CD4-positive, CD25-positive, alpha-beta regulatory T cell (primary cell): ENCODE data around the gene MEI4. TPM values are rescaled to one million over a fixed set of nuclear protein-coding genes. Genes with fewer than 3 reads are reported as not detected.
"Not testable (repeated sequence)": the region's sequence is repeated elsewhere in the genome, so short reads cannot be mapped to it uniquely, and the experiment has no call there.

Source experiments
- ATAC-seq, 2 donors: fragments of 150-1000 bp; cut with Tn5 transposase; one replicate each; pipeline ENCODE4 v1.10.0; 2021; ENCODE audit warnings: low read depth in 2 of 2, moderate number of reproducible peaks in 2 of 2, moderate library complexity in 1 of 2
- DNase-seq, 3 donors: peaks; one replicate each; pipeline versions ENCODE4 v3.0.0 to v3.0.0-alpha.2; 2012 to 2022; ENCODE audit warnings: mixed read lengths in 1 of 3
- H3K27ac ChIP-seq: one replicate; pipeline ENCODE4 v1.7.0; 2013; ENCODE audit warnings: mild to moderate bottlenecking, low read length; ENCODE audit not compliant: insufficient read depth, poor library complexity, severe bottlenecking
- H3K27me3 ChIP-seq: one replicate; pipeline ENCODE4 v1.7.0; 2013; ENCODE audit warnings: low read length; ENCODE audit not compliant: control insufficient read depth, insufficient read depth
- H3K36me3 ChIP-seq: one replicate; pipeline ENCODE4 v1.7.0; 2013; ENCODE audit warnings: mild to moderate bottlenecking, low read length, moderate library complexity; ENCODE audit not compliant: control insufficient read depth, insufficient read depth
- H3K4me1 ChIP-seq: 2 replicates; pipeline ENCODE4 v1.7.0; 2013; ENCODE audit warnings: mild to moderate bottlenecking, low read length; ENCODE audit not compliant: insufficient read depth, control insufficient read depth, poor library complexity, severe bottlenecking
- H3K4me3 ChIP-seq: one replicate; pipeline ENCODE4 v1.7.0; 2013; ENCODE audit warnings: low read depth, mild to moderate bottlenecking, low read length, moderate library complexity
- H3K9me3 ChIP-seq, 2 experiments: 1 replicate in 1 of 2; 2 replicates in 1 of 2; pipeline ENCODE4 v1.7.0; 2013; ENCODE audit warnings: low read length in 2 of 2, mild to moderate bottlenecking in 1 of 2, moderate library complexity in 1 of 2; ENCODE audit not compliant: control insufficient read depth in 2 of 2
- H3K27ac Mint-ChIP-seq, 3 donors: one replicate each; pipeline ENCODE4 v1.8.0; 2020 to 2022; ENCODE audit warnings: mild to moderate bottlenecking in 3 of 3, mixed read lengths in 3 of 3, moderate library complexity in 2 of 3
- H3K27me3 Mint-ChIP-seq: one replicate; pipeline ENCODE4 v1.8.0; 2022; ENCODE audit warnings: mild to moderate bottlenecking, mixed read lengths
- H3K36me3 Mint-ChIP-seq: one replicate; pipeline ENCODE4 v1.8.0; 2020; ENCODE audit warnings: mixed read lengths
- H3K4me1 Mint-ChIP-seq, 4 donors: one replicate each; pipeline ENCODE4 v1.8.0; 2020 to 2022; ENCODE audit warnings: mixed read lengths in 4 of 4, mild to moderate bottlenecking in 1 of 4
- H3K4me3 Mint-ChIP-seq, 4 donors: one replicate each; pipeline ENCODE4 v1.8.0; 2020 to 2022; ENCODE audit warnings: mild to moderate bottlenecking in 4 of 4, mixed read lengths in 4 of 4, moderate library complexity in 3 of 4
- H3K9me3 Mint-ChIP-seq, 7 donors: one replicate each; pipeline ENCODE4 v1.8.0; 2020 to 2022; ENCODE audit warnings: mixed read lengths in 7 of 7, mild to moderate bottlenecking in 3 of 7, moderate library complexity in 2 of 7
- polyA plus RNA-seq, 4 donors: library from polyadenylated mRNA; unstranded; fragments of 300-500 nt; fragmentation: Illumina TruSeq; gene quantifications; one replicate each; pipeline ENCODE4 v1.2.3, GENCODE V29; 2021
- total RNA-seq: library from RNA; stranded (reverse); gene quantifications from one replicate; pipeline ENCODE4 v1.2.3, GENCODE V29; 2022

The MEI4 gene
- total and polyA plus RNA-seq, 5 donors from 2014 or later = not detected

- not testable (repeated sequence) for H3K27ac ChIP-seq, H3K36me3 ChIP-seq, H3K27me3 ChIP-seq, DNase-seq, H3K4me3 ChIP-seq, H3K4me1 Mint-ChIP-seq, H3K27ac Mint-ChIP-seq, H3K27me3 Mint-ChIP-seq, H3K36me3 Mint-ChIP-seq, H3K4me1 ChIP-seq, ATAC-seq, H3K4me3 Mint-ChIP-seq, H3K9me3 ChIP-seq
- H3K9me3 Mint-ChIP-seq = peaks cover 3 to 23% (median 10%) of the 10 kb centered on the region in 7 donors
Measured at GRCh38 chr6:77752156-77752555, 99.3 kb downstream of the MEI4 start.

GRCh38 chr6:77762386-77762785 is 109.5 kb downstream of the MEI4 start:
- ATAC-seq (no peak), DNase-seq (no peak)
- no peak overlapping the region for H3K4me3 Mint-ChIP-seq
- no peaks in the 10 kb centered on the region for H3K36me3 Mint-ChIP-seq
- Histone ChIP-seq H3K36me3 (no peaks in the 10 kb centered on the region), H3K4me1 (no peaks in the 10 kb centered on the region), H3K27me3 (no peaks in the 10 kb centered on the region), H3K9me3 (no peaks in the 10 kb centered on the region), H3K4me3 (no peak overlapping the region), H3K27ac (no peak overlapping the region)
- peaks cover 0 to 14% (median 5%) of the 10 kb centered on the region in 7 donors for H3K9me3 Mint-ChIP-seq
- no peaks in the 10 kb centered on the region for H3K27me3 Mint-ChIP-seq
- no peak overlapping the region for H3K27ac Mint-ChIP-seq
- no peaks in the 10 kb centered on the region for H3K4me1 Mint-ChIP-seq

- no peak overlapping the region for H3K27ac ChIP-seq
- H3K27me3 ChIP-seq = no peaks in the 10 kb centered on the region
- no peaks in the 10 kb centered on the region for H3K36me3 ChIP-seq
- DNase-seq (no peak), ATAC-seq (no peak)
- H3K4me1 ChIP-seq = no peaks in the 10 kb centered on the region
- no peaks in the 10 kb centered on the region for H3K27me3 Mint-ChIP-seq
- H3K4me3 ChIP-seq = no peak overlapping the region
- no peak overlapping the region for H3K4me3 Mint-ChIP-seq
- no peaks in the 10 kb centered on the region for H3K4me1 Mint-ChIP-seq
- no peak overlapping the region for H3K27ac Mint-ChIP-seq
- H3K9me3 Mint-ChIP-seq = peaks cover 0 to 14% (median 5%) of the 10 kb centered on the region in 7 donors
- H3K36me3 Mint-ChIP-seq = no peaks in the 10 kb centered on the region
- no peaks in the 10 kb centered on the region for H3K9me3 ChIP-seq
Measured at GRCh38 chr6:77763124-77763523, 110.3 kb downstream of the MEI4 start.

GRCh38 chr6:77764364-77764763 is 111.5 kb downstream of the MEI4 start:
- Mint-ChIP-seq H3K4me1 (no peaks in the 10 kb centered on the region), H3K27ac (no peak overlapping the region), H3K36me3 (no peaks in the 10 kb centered on the region), H3K27me3 (no peaks in the 10 kb centered on the region), H3K9me3 (peaks cover 0 to 8% (median 2%) of the 10 kb centered on the region in 7 donors), H3K4me3 (no peak overlapping the region)
- Histone ChIP-seq H3K4me1 (no peaks in the 10 kb centered on the region), H3K27ac (no peak overlapping the region), H3K27me3 (no peaks in the 10 kb centered on the region), H3K9me3 (no peaks in the 10 kb centered on the region), H3K4me3 (no peak overlapping the region), H3K36me3 (no peaks in the 10 kb centered on the region)
- DNase-seq (no peak), ATAC-seq (no peak)

- Histone ChIP-seq H3K27me3 (no peaks in the 10 kb centered on the region), H3K27ac (no peak overlapping the region), H3K9me3 (peaks cover 1 to 4% of the 10 kb centered on the region in 2 experiments), H3K36me3 (no peaks in the 10 kb centered on the region), H3K4me3 (no peak overlapping the region), H3K4me1 (no peaks in the 10 kb centered on the region)
- Mint-ChIP-seq H3K4me1 (no peaks in the 10 kb centered on the region), H3K9me3 (peaks cover 1 to 23% (median 10%) of the 10 kb centered on the region in 7 donors), H3K36me3 (no peaks in the 10 kb centered on the region), H3K27me3 (no peaks in the 10 kb centered on the region), H3K27ac (no peak overlapping the region), H3K4me3 (no peak overlapping the region)
- no peak for ATAC-seq
- no peak for DNase-seq
Measured at GRCh38 chr6:77773157-77773822, 120.5 kb downstream of the MEI4 start.

GRCh38 chr6:77774457-77774856 is 121.6 kb downstream of the MEI4 start:
- H3K9me3 Mint-ChIP-seq = peaks cover 4 to 23% (median 10%) of the 10 kb centered on the region in 7 donors
- Histone ChIP-seq H3K9me3 (peaks cover 1 to 4% of the 10 kb centered on the region in 2 experiments), H3K4me1 (no peaks in the 10 kb centered on the region), H3K36me3 (no peaks in the 10 kb centered on the region), H3K27ac (no peak overlapping the region), H3K4me3 (no peak overlapping the region), H3K27me3 (no peaks in the 10 kb centered on the region)
- H3K36me3 Mint-ChIP-seq = no peaks in the 10 kb centered on the region
- no peak for ATAC-seq
- H3K4me1 Mint-ChIP-seq = no peaks in the 10 kb centered on the region
- no peak for DNase-seq
- H3K27ac Mint-ChIP-seq = no peak overlapping the region
- no peak overlapping the region for H3K4me3 Mint-ChIP-seq
- H3K27me3 Mint-ChIP-seq = no peaks in the 10 kb centered on the region

GRCh38 chr6:77776441-77776840 is 123.6 kb downstream of the MEI4 start:
- peaks cover 4 to 15% (median 11%) of the 10 kb centered on the region in 7 donors for H3K9me3 Mint-ChIP-seq
- DNase-seq (no peak), ATAC-seq (no peak)
- Histone ChIP-seq H3K9me3 (no peaks in the 10 kb centered on the region), H3K36me3 (no peaks in the 10 kb centered on the region), H3K27ac (no peak overlapping the region), H3K27me3 (no peaks in the 10 kb centered on the region), H3K4me3 (no peak overlapping the region), H3K4me1 (no peaks in the 10 kb centered on the region)
- H3K4me3 Mint-ChIP-seq = no peak overlapping the region
- H3K27ac Mint-ChIP-seq = no peak overlapping the region
- no peaks in the 10 kb centered on the region for H3K27me3 Mint-ChIP-seq
- no peaks in the 10 kb centered on the region for H3K4me1 Mint-ChIP-seq
- no peaks in the 10 kb centered on the region for H3K36me3 Mint-ChIP-seq

- Mint-ChIP-seq H3K27ac (no peak overlapping the region), H3K4me1 (no peaks in the 10 kb centered on the region), H3K36me3 (no peaks in the 10 kb centered on the region), H3K27me3 (no peaks in the 10 kb centered on the region), H3K4me3 (no peak overlapping the region), H3K9me3 (peaks cover 0 to 14% (median 6%) of the 10 kb centered on the region in 7 donors)
- no peaks in the 10 kb centered on the region for H3K36me3 ChIP-seq
- no peak overlapping the region for H3K27ac ChIP-seq
- ATAC-seq = no peak
- no peak for DNase-seq
- H3K9me3 ChIP-seq = no peaks in the 10 kb centered on the region
- no peaks in the 10 kb centered on the region for H3K4me1 ChIP-seq
- no peaks in the 10 kb centered on the region for H3K27me3 ChIP-seq
- H3K4me3 ChIP-seq = no peak overlapping the region
Measured at GRCh38 chr6:77778527-77778926, 125.7 kb downstream of the MEI4 start.
